Brain pericyte (primary cell): ENCODE measurements around the gene ZSCAN22.

Source experiments
- DNase-seq: peaks from one replicate; pipeline ENCODE4 v3.0.0-alpha.2; 2012; ENCODE audit warnings: low read depth, low spot score

The ZSCAN22 gene

GRCh38 chr19:58351558-58351878 is 24.7 kb downstream of the ZSCAN22 start:
- no peak for DNase-seq

- DNase-seq, result no peak
Measured at GRCh38 chr19:58351990-58352755, 25.4 kb downstream of the ZSCAN22 start.

GRCh38 chr19:58352760-58353671 is 26.2 kb downstream of the ZSCAN22 start, which contains the start of gene A1BG:
A1BG (minus strand) TSS chr19:58353492; CDS start chr19:58353437, 55 bp downstream.
- no peak for DNase-seq

- no peak for DNase-seq
Measured at GRCh38 chr19:58353717-58354477, 27.1 kb downstream of the ZSCAN22 start.

GRCh38 chr19:58354478-58355030 is 27.8 kb downstream of the ZSCAN22 start:
- no peak for DNase-seq

GRCh38 chr19:58355215-58355796 is 28.5 kb downstream of the ZSCAN22 start:
- DNase-seq, result no peak

- no peak for DNase-seq
Measured at GRCh38 chr19:58355908-58356765, 29.3 kb downstream of the ZSCAN22 start.

- no peak for DNase-seq
Measured at GRCh38 chr19:58356766-58357480, 30.1 kb downstream of the ZSCAN22 start.

- no peak for DNase-seq
Measured at GRCh38 chr19:58357481-58358145, 30.8 kb downstream of the ZSCAN22 start.

GRCh38 chr19:58361900-58362271 is 35.1 kb downstream of the ZSCAN22 start:
- peak; percentile 43 for DNase-seq

- DNase-seq, result peak; percentile 93
Measured at GRCh38 chr19:58362272-58362994, 35.6 kb downstream of the ZSCAN22 start, which contains the start of gene ZNF497. ZNF497 (minus strand) TSS chr19:58362751; CDS start chr19:58357635, 5,116 bp downstream.

GRCh38 chr19:58364146-58364545 is 37.4 kb downstream of the ZSCAN22 start:
- DNase-seq, result no peak

- DNase-seq, result no peak
Measured at GRCh38 chr19:58366585-58367430, 40.0 kb downstream of the ZSCAN22 start.

- DNase-seq, result no peak
Measured at GRCh38 chr19:58367698-58368454, 41.1 kb downstream of the ZSCAN22 start.

GRCh38 chr19:58368561-58369360 is 42.0 kb downstream of the ZSCAN22 start:
- no peak for DNase-seq
